ENCODE data around the gene IKZF4.
"Not testable (repeated sequence)": the region's sequence is repeated elsewhere in the genome, so short reads cannot be mapped to it uniquely, and the experiment has no call there.

IKZF4 gene

GRCh38 chr12:56020423-56021184, at the start of gene IKZF4:
TSS of gene IKZF4 (plus strand) at chr12:56021043. CDS start at chr12:56021494, 451 bp downstream.
- DNase-seq, result peak; percentile 27

GRCh38 chr12:55972042-55972441, 48.8 kb upstream of the IKZF4 start:
- no peak for DNase-seq

- DNase-seq, result no peak
Measured at GRCh38 chr12:55972456-55972855, 48.4 kb upstream of the IKZF4 start.

GRCh38 chr12:55972911-55973598, 47.8 kb upstream of the IKZF4 start:
- peak; percentile 20 for DNase-seq

GRCh38 chr12:55973599-55974307, 47.1 kb upstream of the IKZF4 start, which contains the start of gene RAB5B:
TSS of gene RAB5B (plus strand) at chr12:55974078. CDS start at chr12:55986961, 12,883 bp downstream.
- peak; percentile 100 for DNase-seq

- peak; percentile 47 for DNase-seq
Measured at GRCh38 chr12:55974308-55974730, 46.5 kb upstream of the IKZF4 start.

- no peak for DNase-seq
Measured at GRCh38 chr12:55978393-55978792, 42.5 kb upstream of the IKZF4 start.

GRCh38 chr12:55979069-55979468, 41.8 kb upstream of the IKZF4 start:
- no peak for DNase-seq

- DNase-seq, result not testable (repeated sequence)
Measured at GRCh38 chr12:55981882-55982281, 39.0 kb upstream of the IKZF4 start.

GRCh38 chr12:55982319-55982936, 38.4 kb upstream of the IKZF4 start:
- no peak for DNase-seq

GRCh38 chr12:55983232-55983842, 37.5 kb upstream of the IKZF4 start:
- no peak for DNase-seq

- no peak for DNase-seq
Measured at GRCh38 chr12:55984861-55985260, 36.0 kb upstream of the IKZF4 start.

- DNase-seq, result no peak
Measured at GRCh38 chr12:55985341-55985740, 35.5 kb upstream of the IKZF4 start.

- not testable (repeated sequence) for DNase-seq
Measured at GRCh38 chr12:55985976-55986375, 34.9 kb upstream of the IKZF4 start.

GRCh38 chr12:55991110-55991509, 29.7 kb upstream of the IKZF4 start:
- DNase-seq, result no peak

GRCh38 chr12:55993230-55993853, 27.5 kb upstream of the IKZF4 start:
- DNase-seq, result no peak

- no peak for DNase-seq
Measured at GRCh38 chr12:55995366-55995765, 25.5 kb upstream of the IKZF4 start.

- DNase-seq, result peak; percentile 79
Measured at GRCh38 chr12:55996201-55996714, 24.6 kb upstream of the IKZF4 start.

GRCh38 chr12:55996715-55997534, 23.9 kb upstream of the IKZF4 start, which contains the start of gene SUOX:
TSS of gene SUOX (plus strand) at chr12:55997276. CDS start at chr12:56002222, 4,946 bp downstream.
- DNase-seq, result peak; percentile 56

- no peak for DNase-seq
Measured at GRCh38 chr12:55997535-55997859, 23.3 kb upstream of the IKZF4 start.

GRCh38 chr12:55999522-55999921, 21.3 kb upstream of the IKZF4 start:
- not testable (repeated sequence) for DNase-seq

All from activated CD4-positive, alpha-beta T cell treated with anti-CD3 and anti-CD28 coated beads, Interleukin-2, amount 50 U/mL, for 16 hours (primary cell).